ENCODE results near the gene RCOR1.
A peak's percentile ranks its signal among the peaks of the same experiment; 100 is the strongest.
"Not testable (repeated sequence)": the region's sequence is repeated elsewhere in the genome, so short reads cannot be mapped to it uniquely, and the experiment has no call there.

Gene RCOR1

DNA sequence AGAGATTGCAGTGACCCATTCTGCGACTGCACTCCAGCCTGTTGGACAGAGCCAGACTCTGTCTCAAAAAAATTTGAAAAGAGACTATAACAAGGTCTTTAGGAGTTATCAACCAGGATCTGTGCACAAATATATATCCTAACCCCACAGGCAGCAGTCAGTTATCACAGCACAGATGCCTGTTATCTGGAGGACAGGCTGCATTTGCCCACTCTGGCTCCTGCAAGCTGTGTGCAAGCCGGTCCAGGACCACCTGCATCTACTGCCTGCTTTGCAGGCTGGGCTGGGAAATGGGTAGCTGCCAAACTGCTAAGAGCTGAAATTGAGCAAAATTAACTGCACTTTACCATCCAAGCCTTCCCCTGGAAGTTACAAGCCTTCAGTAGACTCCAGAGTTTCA lies 21.4 kb upstream of the RCOR1 start:
- no peak for DNase-seq (ENCODE audit: low spot score)

GRCh38 chr14:102571478-102572042 lies 20.9 kb upstream of the RCOR1 start:
- no peak for DNase-seq (ENCODE audit: low spot score)

GRCh38 chr14:102573161-102573560 lies 19.3 kb upstream of the RCOR1 start:
- DNase-seq (ENCODE audit: low spot score) = not testable (repeated sequence)

- DNase-seq (ENCODE audit: low spot score) = no peak
Measured at GRCh38 chr14:102573591-102574046, 18.8 kb upstream of the RCOR1 start.

- peak; percentile 64 for DNase-seq (ENCODE audit: low spot score)
Measured at GRCh38 chr14:102574281-102575159, 17.9 kb upstream of the RCOR1 start.

- DNase-seq (ENCODE audit: low spot score) = no peak
Measured at GRCh38 chr14:102575160-102575845, 17.1 kb upstream of the RCOR1 start.

- not testable (repeated sequence) for DNase-seq (ENCODE audit: low spot score)
Measured at GRCh38 chr14:102575846-102576428, 16.5 kb upstream of the RCOR1 start.

GRCh38 chr14:102578821-102579220 lies 13.6 kb upstream of the RCOR1 start:
- no peak for DNase-seq (ENCODE audit: low spot score)

- DNase-seq (ENCODE audit: low spot score) = no peak
Measured at GRCh38 chr14:102579696-102580549, 12.5 kb upstream of the RCOR1 start.

DNA sequence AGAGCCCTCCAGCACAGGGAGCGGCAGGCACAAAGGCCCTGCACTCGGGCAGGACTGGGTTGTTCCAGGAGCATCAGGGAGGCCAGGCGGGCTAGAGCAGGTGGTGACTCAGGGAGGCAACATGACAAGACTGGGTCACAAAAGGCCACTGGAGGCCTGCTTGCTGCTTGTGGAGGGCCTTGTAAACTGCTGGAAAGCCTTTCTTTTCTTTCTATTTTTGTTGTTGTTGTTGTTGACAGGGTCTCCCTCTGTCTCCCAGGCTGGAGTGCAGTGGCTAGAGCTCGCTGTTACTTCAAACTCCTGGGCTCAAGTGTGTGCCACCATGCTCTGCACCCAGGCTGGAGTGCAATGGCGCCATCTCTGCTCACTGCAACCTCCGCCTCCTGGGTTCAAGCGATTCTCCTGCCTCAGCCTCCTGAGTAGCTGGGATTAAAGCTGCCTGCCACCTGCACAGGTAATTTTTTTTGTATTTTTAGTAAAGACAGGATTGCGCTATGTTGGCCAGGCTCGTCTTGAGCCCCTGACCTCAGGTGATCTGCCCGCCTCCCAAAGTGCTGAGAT lies 11.8 kb upstream of the RCOR1 start:
- DNase-seq (ENCODE audit: low spot score) = no peak

GRCh38 chr14:102581193-102581592 lies 11.3 kb upstream of the RCOR1 start:
- DNase-seq (ENCODE audit: low spot score) = no peak

DNA sequence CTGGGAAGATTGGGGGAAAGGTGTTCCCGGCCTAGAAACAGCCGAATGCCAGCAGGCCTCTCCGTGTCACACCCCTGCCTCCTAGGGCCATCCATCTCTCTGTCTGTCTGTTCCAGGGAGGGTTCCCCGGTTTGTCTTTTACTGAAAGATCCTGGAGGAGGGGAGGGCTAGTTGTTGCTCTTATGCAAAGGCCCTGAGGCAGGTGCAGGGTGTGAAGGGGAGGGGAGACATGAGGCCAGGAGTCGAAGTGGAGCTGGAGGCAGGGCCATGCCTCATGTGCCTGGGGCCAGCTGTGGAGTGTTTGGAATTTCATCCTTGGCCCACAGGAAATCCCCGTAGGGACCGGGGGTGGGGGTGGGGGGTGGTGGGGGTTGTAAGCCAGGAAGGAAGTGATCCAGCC lies 8.7 kb upstream of the RCOR1 start:
- no peak for DNase-seq (ENCODE audit: low spot score)

GRCh38 chr14:102584871-102585869 lies 7.3 kb upstream of the RCOR1 start:
- no peak for DNase-seq (ENCODE audit: low spot score)

DNA sequence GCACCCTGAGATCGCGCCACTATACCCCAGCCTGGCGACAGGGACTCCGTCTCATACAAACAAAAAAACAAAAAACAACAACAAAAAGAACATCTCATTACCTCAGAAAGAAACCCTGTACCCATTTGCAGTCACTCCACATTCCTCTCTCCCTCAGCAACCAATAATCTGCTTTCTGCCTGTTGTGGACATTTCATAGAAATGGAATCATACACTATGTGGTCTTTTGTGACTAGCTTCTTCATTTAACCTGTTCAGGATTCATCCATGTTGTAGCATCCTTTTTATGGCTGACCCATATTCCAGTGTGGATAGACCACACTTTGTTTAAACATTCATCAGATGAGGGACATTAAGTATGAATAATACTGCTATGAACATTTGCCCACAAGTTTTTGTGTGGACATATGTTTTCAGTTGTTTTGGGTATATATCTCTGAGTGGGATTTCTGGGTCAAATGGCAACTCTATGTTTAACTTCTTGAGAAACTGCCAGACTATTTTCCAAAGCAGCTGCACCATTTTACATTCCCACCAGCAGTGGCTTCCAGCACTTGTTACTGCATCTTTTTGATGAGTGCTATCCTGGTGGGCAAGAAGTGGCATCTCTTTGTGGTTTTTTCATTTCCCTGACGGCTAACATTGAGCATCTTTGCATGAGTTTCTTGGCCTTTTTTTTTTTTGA lies 5.9 kb upstream of the RCOR1 start:
- DNase-seq (ENCODE audit: low spot score) = no peak

DNA sequence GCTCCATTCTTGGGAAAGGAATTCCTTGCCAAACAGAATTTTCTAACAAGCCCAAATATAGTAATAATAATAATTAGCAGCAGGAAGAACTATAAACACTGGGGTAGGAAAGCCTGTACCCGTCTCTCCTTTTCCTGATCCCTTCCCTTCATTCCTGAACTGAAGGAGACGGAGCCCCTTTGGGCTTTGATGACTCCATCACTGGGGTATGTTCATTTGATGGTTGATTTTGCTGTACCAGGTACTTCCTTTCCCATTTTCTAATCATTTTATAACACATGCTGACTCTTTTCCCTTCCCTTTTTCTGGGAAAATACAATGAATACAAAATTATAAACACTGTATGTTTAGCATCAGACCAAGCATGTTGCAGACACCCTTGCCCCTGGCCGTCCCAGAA lies 3.6 kb upstream of the RCOR1 start:
- no peak for DNase-seq (ENCODE audit: low spot score)

- DNase-seq (ENCODE audit: low spot score) = no peak
Measured at GRCh38 chr14:102589761-102590290, 2.6 kb upstream of the RCOR1 start.

GRCh38 chr14:102590667-102591099 lies 1.8 kb upstream of the RCOR1 start:
- peak; percentile 56 for DNase-seq (ENCODE audit: low spot score)

DNA sequence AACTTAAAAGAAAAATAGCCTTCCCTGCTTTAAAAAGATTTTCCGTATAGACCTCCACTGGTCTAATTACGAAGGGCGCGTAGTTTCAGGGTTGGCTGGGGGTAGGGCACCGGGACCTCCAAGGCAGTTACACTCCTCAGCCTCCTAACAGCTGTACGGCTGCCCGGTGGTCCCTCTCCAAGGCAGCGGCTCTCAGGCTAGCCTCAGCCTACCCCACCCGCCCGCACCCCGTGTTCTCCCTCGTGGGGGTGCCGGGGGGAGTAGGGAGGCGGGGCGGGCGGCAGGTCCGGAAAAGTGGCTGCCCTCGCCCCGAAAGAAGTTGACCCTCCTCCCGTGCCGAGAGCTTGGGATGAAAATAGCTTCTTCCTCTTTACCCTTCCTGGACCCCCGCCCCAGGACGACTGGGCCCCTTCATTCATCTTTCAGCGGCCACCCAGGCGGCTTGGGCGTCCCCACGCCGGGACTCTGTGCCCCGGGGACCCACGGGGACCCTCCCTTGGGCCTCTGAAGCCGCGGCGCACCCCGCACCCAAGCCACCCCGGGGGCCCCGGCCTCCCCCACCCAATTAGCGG lies 991 bp upstream of the RCOR1 start:
- no peak for DNase-seq (ENCODE audit: low spot score)

DNA sequence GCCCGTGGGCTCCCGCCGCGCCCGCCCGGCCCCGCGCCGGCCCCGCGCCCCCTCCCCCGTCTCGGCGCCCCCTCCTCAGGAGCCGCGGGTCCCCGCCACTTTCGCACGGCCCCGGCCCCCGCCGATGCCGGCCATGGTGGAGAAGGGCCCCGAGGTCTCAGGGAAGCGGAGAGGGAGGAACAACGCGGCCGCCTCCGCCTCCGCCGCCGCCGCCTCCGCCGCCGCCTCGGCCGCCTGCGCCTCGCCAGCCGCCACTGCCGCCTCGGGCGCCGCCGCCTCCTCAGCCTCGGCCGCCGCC lies 263 bp downstream of the RCOR1 start:
- DNase-seq (ENCODE audit: low spot score) = no peak
